Activated CD4-positive, alpha-beta memory T cell treated with anti-CD3 and anti-CD28 coated beads, Interleukin-2, amount 10 ng/mL, durations not matched to agents 7 days and 5 days (primary cell): ENCODE results near the gene ANKS6. TPM values are rescaled to one million over a fixed set of nuclear protein-coding genes. Genes with fewer than 3 reads are reported as not detected.

Experiments
- CTCF ChIA-PET: fragments of 350-600 bp; sonication (Branson Sonifier 250); formaldehyde crosslinking; loops from one replicate; lab custom pipeline; 2021; ENCODE audit warnings: antibody characterized with exemption, inconsistent platforms; lab: Charles Lee
- POLR2A ChIA-PET: fragments of 350-600 bp; sonication (Branson Sonifier 250); formaldehyde crosslinking; loops from one replicate; lab custom pipeline; 2021; ENCODE audit warnings: antibody characterized with exemption; lab: Charles Lee
- DNase-seq: peaks from one replicate; pipeline ENCODE4 v3.0.0-alpha.2; 2020
- H3K27ac Mint-ChIP-seq: one replicate; pipeline ENCODE4 v1.8.0; 2021; ENCODE audit warnings: mild to moderate bottlenecking, mixed read lengths
- H3K27me3 Mint-ChIP-seq: one replicate; pipeline ENCODE4 v1.8.0; 2021; ENCODE audit warnings: mixed read lengths
- H3K36me3 Mint-ChIP-seq: one replicate; pipeline ENCODE4 v1.8.0; 2021; ENCODE audit warnings: low read depth, mixed read lengths
- H3K4me1 Mint-ChIP-seq: one replicate; pipeline ENCODE4 v1.8.0; 2021; ENCODE audit warnings: mixed read lengths
- H3K4me3 Mint-ChIP-seq: one replicate; pipeline ENCODE4 v1.8.0; 2021; ENCODE audit warnings: mild to moderate bottlenecking, mixed read lengths
- H3K9me3 Mint-ChIP-seq: one replicate; pipeline ENCODE4 v1.8.0; 2021; ENCODE audit warnings: mixed read lengths
- total RNA-seq, 2 experiments: library from RNA; stranded (reverse); gene quantifications; one replicate each; pipeline ENCODE4 v1.2.3, GENCODE V29; 2021

Gene ANKS6
- total RNA-seq, 2 experiments from 2014 or later = 2.7 to 4.7 TPM

DNA sequence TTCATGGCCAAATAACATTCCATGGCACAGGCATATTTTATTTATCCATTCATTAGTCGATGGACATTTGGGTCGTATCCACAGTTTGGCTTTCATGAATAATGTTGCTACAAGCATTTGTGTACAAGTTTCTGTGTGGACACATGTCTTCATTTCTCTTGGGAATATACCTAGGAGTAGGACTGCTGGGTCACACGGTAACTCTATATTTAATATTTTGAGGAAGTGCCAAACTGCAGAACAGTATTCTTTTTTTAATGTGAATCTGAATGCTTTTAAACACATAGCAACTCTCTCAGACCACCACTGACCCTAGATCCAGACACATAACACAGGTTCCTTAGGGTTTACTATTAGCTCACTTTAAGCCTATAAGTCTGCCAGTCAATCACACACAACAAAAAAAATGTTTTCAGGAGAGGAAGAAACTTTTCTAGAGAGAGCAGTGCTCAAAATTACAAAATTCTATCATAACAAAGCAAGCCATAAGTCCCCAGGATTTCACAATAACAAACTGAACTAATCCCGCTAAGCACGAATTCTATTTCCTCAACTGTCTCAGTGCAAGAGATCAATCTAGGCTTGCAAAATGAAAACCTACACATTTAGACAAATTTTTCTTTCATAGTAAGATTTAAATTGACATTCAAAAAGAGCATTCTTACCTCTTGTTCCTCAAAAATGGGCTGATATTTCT lies 45.8 kb downstream of the ANKS6 start:
- H3K9me3 Mint-ChIP-seq = no peaks in the 10 kb centered on the region
- POLR2A ChIA-PET = no interaction called here

DNA sequence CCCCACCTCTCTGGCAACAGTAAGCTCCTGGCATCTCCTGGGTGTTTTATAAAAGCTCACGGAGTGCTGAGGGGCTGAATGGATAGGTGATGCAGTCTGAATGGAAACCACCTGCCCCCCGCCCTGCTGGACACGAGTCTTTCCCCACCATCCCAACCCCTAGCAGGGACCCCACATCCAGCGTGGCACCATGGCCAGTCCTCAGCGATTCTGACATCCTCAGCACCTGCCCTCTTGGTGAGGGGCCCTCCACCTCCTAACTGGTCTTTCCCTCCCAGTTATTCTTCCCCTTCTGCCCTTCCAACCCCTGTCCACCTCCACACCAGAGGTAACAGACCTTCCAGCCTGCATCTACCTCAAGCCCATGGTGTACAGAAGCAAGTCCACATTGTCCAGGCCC lies 48.9 kb downstream of the ANKS6 start:
- Mint-ChIP-seq H3K4me3 (no peak overlapping the region), H3K9me3 (no peaks in the 10 kb centered on the region), H3K27me3 (no peaks in the 10 kb centered on the region), H3K36me3 (no peaks in the 10 kb centered on the region), H3K4me1 (no peaks in the 10 kb centered on the region), H3K27ac (no peak overlapping the region)
- POLR2A ChIA-PET = no interaction called here
- CTCF ChIA-PET = interaction anchor here (1.4 kb wide), 1 partner anchor 28 kb away, joined by 4 read pairs; no protein-coding TSS in a partner anchor
- DNase-seq = no peak

More for the DNA sequence above, 45.8 kb downstream of the ANKS6 start:
- Mint-ChIP-seq H3K27me3 (no peaks in the 10 kb centered on the region), H3K4me1 (no peaks in the 10 kb centered on the region), H3K27ac (no peak overlapping the region), H3K36me3 (no peaks in the 10 kb centered on the region), H3K4me3 (no peak overlapping the region)
- DNase-seq = no peak
- CTCF ChIA-PET = no interaction called here

DNA sequence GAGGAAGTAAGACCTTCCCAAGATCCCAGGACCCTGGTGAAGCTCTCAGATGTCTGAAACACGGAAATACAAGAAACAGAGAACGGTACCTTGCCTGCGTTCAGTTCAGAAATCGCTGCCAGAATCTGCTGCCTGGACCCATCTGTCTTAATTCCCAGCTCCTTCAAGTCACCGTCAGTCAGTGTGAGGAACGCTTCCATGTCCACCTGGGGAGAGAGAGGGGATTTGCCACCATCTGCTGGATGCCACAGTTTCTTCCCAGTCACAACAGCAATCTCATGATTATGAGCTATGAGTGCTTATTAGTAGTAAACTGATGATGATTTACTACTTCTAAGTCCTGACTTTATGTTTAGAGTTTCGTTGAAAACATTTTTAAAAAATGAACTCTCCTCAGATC lies 50.9 kb downstream of the ANKS6 start:
- ChIA-PET CTCF (interaction anchor here (1.3 kb wide), 1 partner anchor 30 kb away, joined by 4 read pairs; no protein-coding TSS in a partner anchor), POLR2A (interaction anchor here (1.1 kb wide), 1 partner anchor 9 kb away, joined by 4 read pairs; no protein-coding TSS in a partner anchor)
- Mint-ChIP-seq H3K27me3 (no peaks in the 10 kb centered on the region), H3K9me3 (no peaks in the 10 kb centered on the region), H3K4me1 (no peaks in the 10 kb centered on the region), H3K4me3 (no peak overlapping the region), H3K36me3 (no peaks in the 10 kb centered on the region), H3K27ac (no peak overlapping the region)
- no peak for DNase-seq

DNA sequence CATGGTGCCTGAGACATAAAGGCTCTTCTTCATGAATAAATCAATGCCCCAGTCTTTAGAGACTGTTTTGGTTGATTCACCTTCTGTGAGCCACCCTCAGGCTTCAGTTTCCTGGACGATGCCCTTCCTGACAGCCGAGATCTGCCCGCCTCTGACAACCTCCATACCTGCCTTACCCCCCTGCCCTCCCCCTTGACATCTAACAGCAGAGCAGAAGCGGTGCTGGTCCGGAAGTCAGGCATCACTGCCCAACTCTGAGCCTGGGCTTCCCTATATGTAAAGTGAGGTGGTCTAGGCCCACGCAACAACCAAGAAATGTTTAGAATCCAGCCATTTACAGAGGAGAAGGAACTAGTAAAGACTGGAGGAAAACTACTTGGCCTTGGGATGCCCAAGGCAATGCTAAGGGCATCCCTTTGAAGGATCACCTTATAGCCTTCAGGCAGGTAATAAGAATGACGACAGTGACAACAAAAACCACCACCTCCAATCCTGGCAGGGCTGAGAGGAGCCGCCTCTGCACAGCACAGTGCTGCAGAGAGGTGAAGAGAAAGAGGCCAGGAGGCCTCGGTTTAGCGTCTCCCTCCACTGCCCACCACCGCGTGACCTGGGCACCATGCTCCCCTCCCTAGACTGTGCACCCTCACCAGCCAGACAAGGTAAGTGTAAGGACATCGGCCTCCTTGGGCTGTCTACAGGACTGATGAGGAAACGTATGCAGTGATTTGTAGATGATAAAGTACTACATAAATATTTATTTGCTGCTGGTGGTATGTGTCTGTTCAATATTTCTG lies 52.3 kb downstream of the ANKS6 start:
- CTCF ChIA-PET = interaction anchor here (1.3 kb wide), 1 partner anchor 32 kb away, joined by 4 read pairs; no protein-coding TSS in a partner anchor
- Mint-ChIP-seq H3K27ac (no peak overlapping the region), H3K36me3 (no peaks in the 10 kb centered on the region)

DNA sequence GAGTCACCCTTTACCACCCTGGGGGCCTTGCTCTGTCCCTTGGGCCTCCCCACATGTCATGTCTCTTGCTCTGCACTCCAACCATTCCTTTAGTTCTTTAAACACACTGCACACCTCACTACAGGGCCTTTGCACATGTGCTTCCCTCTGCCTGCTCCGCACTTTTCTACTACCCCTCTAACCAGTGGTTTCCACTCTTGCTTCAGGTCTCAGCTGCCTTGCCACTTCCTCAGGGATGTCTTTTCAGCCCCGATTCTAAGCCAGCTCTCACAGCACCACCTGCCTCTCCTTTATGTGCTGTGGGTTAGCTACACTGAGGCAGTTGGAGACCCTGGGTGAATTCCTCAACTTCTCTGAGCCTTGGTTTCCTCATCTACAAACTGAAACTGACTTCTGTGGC lies 53.0 kb downstream of the ANKS6 start:
- ChIA-PET POLR2A (no interaction called here), CTCF (no interaction called here)
- no peak for DNase-seq
- no peak overlapping the region for H3K27ac Mint-ChIP-seq
- no peaks in the 10 kb centered on the region for H3K9me3 Mint-ChIP-seq
- H3K4me3 Mint-ChIP-seq = no peak overlapping the region
- no peaks in the 10 kb centered on the region for H3K36me3 Mint-ChIP-seq
- no peaks in the 10 kb centered on the region for H3K4me1 Mint-ChIP-seq
- H3K27me3 Mint-ChIP-seq = no peaks in the 10 kb centered on the region

More for the DNA sequence above, 52.3 kb downstream of the ANKS6 start:
- no peaks in the 10 kb centered on the region for H3K9me3 Mint-ChIP-seq
- no peaks in the 10 kb centered on the region for H3K27me3 Mint-ChIP-seq
- no peak overlapping the region for H3K4me3 Mint-ChIP-seq
- H3K4me1 Mint-ChIP-seq = no peaks in the 10 kb centered on the region
- POLR2A ChIA-PET = no interaction called here
- DNase-seq = no peak

DNA sequence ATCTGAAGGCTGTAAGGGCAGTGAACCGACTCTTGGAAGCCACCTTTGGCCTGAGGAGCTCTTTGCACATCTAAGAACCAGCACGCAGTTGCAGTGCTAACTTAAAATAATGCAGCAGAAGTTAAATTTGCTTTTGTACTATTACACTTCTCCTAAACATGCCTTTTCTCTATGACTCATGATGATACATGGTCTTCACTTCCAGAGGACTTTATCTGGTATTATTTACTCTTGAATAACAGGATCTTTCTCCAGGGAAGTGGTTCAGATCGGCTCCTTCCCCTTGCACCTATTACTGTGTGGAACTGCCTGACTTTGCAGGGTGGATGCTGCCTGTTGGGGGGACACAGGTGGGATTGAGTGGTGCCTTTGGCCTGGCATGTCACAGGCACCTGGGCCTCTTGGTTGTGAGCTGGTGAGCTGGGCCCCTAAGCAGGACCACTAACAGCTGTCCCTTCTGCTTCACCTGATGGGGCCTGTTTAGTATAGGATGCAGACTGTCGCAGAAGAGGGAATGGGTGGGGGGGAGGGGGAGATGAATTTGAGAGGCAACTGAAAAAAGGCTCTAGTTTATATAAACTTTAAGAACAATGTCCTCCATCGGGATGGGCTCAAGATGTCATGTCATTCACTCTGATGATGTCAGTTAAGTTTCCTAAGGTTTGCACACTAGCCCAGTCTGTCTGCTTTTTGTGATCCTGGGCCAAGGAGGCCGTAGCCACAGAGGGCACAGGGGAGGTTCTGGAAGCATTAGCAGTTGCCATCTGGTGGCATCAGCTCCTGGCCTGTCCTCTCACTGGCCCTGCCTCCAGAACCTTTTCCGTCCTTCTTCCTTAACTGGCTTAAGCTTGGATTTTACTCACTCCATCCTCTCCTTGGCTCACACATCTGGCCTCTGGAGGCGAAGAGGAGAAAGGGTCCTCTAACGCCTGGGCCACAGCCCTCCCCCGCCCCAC lies 53.8 kb downstream of the ANKS6 start:
- ChIA-PET CTCF (no interaction called here), POLR2A (no interaction called here)
- H3K27ac Mint-ChIP-seq = no peak overlapping the region
- no peaks in the 10 kb centered on the region for H3K4me1 Mint-ChIP-seq
- H3K27me3 Mint-ChIP-seq = no peaks in the 10 kb centered on the region
- H3K9me3 Mint-ChIP-seq = no peaks in the 10 kb centered on the region
- no peaks in the 10 kb centered on the region for H3K36me3 Mint-ChIP-seq
- no peak overlapping the region for H3K4me3 Mint-ChIP-seq
- DNase-seq = no peak

DNA sequence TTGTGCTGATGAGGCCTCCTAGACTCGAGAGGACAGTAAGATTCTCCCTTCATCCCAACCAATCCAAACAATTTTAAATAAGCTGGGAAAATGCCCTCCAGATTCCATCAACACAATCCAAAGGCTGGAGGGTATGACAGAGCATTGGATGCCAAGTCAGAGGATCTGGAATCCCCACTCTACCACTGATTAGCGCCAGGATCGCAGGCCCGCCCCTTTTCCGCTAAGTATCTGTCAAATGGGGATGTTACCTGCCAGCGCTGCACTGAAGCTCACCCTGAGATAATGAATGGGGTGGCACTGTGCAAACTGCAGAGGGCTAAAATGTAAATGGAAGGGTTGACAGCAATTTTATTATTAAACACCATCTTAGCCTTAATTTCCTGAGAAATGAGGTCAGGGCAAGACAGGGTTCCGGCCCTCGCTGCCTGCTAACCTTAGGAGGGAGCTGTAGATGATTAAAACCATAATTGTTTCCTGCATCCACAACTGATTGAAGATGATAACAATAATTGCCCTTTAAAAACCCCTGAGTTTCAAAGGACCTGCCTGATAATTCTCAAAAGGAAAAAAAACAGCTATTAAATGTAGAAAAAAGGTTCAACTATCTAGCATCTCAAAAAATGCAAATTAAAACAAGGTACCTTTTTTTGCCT lies 56.0 kb downstream of the ANKS6 start:
- ChIA-PET POLR2A (no interaction called here), CTCF (interaction anchor here (1.3 kb wide), 1 partner anchor 35 kb away, joined by 6 read pairs; no protein-coding TSS in a partner anchor)
- Mint-ChIP-seq H3K4me1 (no peaks in the 10 kb centered on the region), H3K9me3 (no peaks in the 10 kb centered on the region), H3K36me3 (no peaks in the 10 kb centered on the region), H3K27ac (no peak overlapping the region), H3K4me3 (no peak overlapping the region), H3K27me3 (no peaks in the 10 kb centered on the region)
- no peak for DNase-seq

DNA sequence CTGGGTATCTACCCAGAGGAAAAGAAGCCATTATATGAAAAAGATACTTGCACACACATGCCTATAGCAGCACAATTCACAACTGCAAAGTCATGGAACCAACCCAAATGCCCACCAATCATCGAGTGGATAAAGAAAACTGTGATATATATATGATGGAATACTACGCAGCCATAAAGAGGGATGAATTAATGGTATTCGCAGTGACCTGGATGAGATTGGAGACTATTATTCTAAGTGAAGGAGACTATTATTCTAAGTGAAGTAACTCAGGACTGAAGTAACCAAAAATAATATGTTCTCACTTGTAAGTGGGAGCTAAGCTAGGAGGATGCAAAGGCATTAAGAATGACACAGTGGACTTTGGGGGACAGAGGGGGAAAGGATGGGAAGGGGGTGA lies 57.6 kb downstream of the ANKS6 start:
- H3K4me3 Mint-ChIP-seq = no peak overlapping the region
- H3K27me3 Mint-ChIP-seq = no peaks in the 10 kb centered on the region
- CTCF ChIA-PET = interaction anchor here (0.6 kb wide), 1 partner anchor 68 kb away, joined by 4 read pairs; no protein-coding TSS in a partner anchor
- no peak for DNase-seq
- POLR2A ChIA-PET = no interaction called here
- no peaks in the 10 kb centered on the region for H3K9me3 Mint-ChIP-seq
- no peaks in the 10 kb centered on the region for H3K4me1 Mint-ChIP-seq
- no peak overlapping the region for H3K27ac Mint-ChIP-seq
- no peaks in the 10 kb centered on the region for H3K36me3 Mint-ChIP-seq

DNA sequence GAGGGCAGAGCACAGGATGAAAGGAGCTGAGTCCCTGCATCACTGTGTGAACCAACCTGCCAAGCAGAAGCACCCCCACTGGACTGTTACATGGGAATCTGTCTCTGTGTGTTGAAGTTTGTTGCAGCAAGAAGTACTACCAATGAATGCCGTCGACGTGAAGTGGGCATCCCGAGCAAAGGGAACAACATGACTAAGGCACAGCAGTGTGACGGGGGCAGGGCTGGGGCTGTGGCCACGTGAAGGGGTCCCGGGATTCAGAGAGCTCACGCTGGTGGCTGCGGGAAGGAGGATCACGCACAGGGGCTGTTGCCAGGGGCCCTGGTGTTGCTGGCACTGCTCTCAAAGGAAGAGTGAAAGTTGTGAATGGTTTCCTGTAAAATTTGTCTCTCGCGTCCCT lies 60.1 kb downstream of the ANKS6 start:
- no peaks in the 10 kb centered on the region for H3K4me1 Mint-ChIP-seq
- H3K9me3 Mint-ChIP-seq = no peaks in the 10 kb centered on the region
- no peaks in the 10 kb centered on the region for H3K27me3 Mint-ChIP-seq
- ChIA-PET POLR2A (no interaction called here), CTCF (no interaction called here)
- DNase-seq = no peak
- H3K4me3 Mint-ChIP-seq = no peak overlapping the region
- H3K36me3 Mint-ChIP-seq = no peaks in the 10 kb centered on the region
- H3K27ac Mint-ChIP-seq = no peak overlapping the region

DNA sequence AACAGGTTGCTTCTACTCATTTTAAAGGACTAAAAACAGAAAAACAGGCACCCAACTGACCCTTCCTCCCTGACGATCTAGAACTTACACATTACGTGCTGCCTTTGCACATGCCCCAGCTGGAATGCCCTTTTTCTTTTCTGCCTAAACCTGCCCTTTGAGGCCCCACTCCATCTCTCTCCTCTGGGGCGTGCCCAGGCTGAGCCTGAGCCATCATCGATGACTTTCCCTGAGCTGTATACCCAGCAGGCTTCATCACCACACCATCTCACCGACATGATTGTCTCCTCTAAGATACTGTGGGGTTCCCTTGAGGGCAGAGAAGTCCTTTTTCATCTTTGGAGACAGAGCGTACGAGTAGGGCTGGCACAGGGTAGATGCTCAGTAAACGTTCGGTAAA lies 63.6 kb downstream of the ANKS6 start:
- Mint-ChIP-seq H3K4me3 (no peak overlapping the region), H3K36me3 (no peaks in the 10 kb centered on the region), H3K9me3 (no peaks in the 10 kb centered on the region), H3K27me3 (no peaks in the 10 kb centered on the region), H3K27ac (no peak overlapping the region), H3K4me1 (no peaks in the 10 kb centered on the region)
- ChIA-PET POLR2A (no interaction called here), CTCF (no interaction called here)
- DNase-seq = no peak

DNA sequence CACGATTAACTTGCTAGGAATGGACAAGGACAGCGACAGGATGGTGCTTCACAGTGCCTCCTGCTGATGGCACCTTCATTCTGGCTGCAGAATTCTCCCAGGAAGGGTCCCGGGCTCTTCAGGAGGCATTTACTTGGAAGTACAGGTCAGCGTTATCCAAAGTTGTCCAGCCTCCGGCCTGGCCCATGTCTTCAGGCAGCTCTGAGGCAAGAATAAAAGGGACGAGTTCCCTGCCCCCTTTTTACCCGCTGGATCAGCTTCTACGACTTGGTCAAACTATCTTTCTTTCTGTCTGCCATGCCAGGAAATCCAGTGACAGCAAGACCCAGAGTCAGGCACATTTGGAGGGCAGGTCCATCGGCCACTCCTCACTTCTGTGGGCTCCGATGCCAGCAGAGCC lies 64.3 kb downstream of the ANKS6 start:
- Mint-ChIP-seq H3K4me1 (no peaks in the 10 kb centered on the region), H3K9me3 (no peaks in the 10 kb centered on the region), H3K27me3 (peaks cover 2% of the 10 kb centered on the region), H3K4me3 (no peak overlapping the region), H3K27ac (no peak overlapping the region), H3K36me3 (no peaks in the 10 kb centered on the region)
- DNase-seq = no peak
- POLR2A ChIA-PET = no interaction called here
- CTCF ChIA-PET = no interaction called here

DNA sequence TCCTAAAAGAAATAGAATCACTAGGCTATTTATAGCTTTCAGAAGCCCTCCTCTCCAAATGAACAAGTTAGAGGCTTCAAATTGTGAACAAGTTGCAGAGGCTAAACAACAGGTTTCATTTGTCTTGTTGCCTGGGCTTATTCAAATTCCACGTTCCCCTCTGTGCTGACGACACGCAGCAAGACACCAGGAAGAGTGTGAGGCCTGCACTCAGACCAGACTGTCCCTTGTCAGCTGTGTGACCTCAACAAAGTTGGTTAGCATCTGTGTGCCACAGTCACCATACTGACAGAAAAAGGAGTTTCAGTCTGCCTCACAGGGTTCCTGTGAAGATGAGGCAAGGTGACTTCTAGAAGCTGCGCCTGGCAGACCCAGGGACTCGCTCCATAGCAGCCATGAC lies 65.5 kb downstream of the ANKS6 start:
- Mint-ChIP-seq H3K4me1 (no peaks in the 10 kb centered on the region), H3K9me3 (no peaks in the 10 kb centered on the region), H3K4me3 (no peak overlapping the region), H3K36me3 (no peaks in the 10 kb centered on the region), H3K27me3 (peaks cover 5% of the 10 kb centered on the region), H3K27ac (no peak overlapping the region)
- ChIA-PET POLR2A (interaction anchor here (1.6 kb wide), 1 partner anchor 9 kb away, joined by 4 read pairs; no protein-coding TSS in a partner anchor), CTCF (interaction anchor here (0.7 kb wide), 1 partner anchor 45 kb away, joined by 3 read pairs; no protein-coding TSS in a partner anchor)
- no peak for DNase-seq
